ENCODE data around the gene OXER1.

- TF ChIP-seq, protein P1, sequence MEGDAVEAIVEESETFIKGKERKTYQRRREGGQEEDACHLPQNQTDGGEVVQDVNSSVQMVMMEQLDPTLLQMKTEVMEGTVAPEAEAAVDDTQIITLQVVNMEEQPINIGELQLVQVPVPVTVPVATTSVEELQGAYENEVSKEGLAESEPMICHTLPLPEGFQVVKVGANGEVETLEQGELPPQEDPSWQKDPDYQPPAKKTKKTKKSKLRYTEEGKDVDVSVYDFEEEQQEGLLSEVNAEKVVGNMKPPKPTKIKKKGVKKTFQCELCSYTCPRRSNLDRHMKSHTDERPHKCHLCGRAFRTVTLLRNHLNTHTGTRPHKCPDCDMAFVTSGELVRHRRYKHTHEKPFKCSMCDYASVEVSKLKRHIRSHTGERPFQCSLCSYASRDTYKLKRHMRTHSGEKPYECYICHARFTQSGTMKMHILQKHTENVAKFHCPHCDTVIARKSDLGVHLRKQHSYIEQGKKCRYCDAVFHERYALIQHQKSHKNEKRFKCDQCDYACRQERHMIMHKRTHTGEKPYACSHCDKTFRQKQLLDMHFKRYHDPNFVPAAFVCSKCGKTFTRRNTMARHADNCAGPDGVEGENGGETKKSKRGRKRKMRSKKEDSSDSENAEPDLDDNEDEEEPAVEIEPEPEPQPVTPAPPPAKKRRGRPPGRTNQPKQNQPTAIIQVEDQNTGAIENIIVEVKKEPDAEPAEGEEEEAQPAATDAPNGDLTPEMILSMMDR (IDR thresholded peaks at IDR 0.05) = no peak
- TF ChIP-seq EZH2 (IDR thresholded peaks at IDR 0.05) = no peak
These were observed 24.0 kb upstream of the OXER1 start for GRCh38 chr2:42787788-42788477.
